Fibroblast of skin of right biceps (primary cell): ENCODE results near the gene SMIM1.

Experiments
- DNase-seq: peaks from one replicate; pipeline ENCODE4 v3.0.0-alpha.2; 2013

The SMIM1 gene

GRCh38 chr1:3777647-3778589, 5.4 kb downstream of the SMIM1 start:
- no peak for DNase-seq

- DNase-seq, result no peak
These were observed 6.2 kb downstream of the SMIM1 start for GRCh38 chr1:3778590-3779264.

- DNase-seq, result no peak
These were observed 6.8 kb downstream of the SMIM1 start for GRCh38 chr1:3779265-3779911.

- DNase-seq, result no peak
These were observed 7.4 kb downstream of the SMIM1 start for GRCh38 chr1:3779912-3780416.

GRCh38 chr1:3780901-3781300, 8.4 kb downstream of the SMIM1 start:
- DNase-seq, result no peak

- DNase-seq, result no peak
These were observed 11.3 kb downstream of the SMIM1 start for GRCh38 chr1:3783651-3784474.

GRCh38 chr1:3785045-3785444, 12.5 kb downstream of the SMIM1 start:
- DNase-seq, result no peak

- no peak for DNase-seq
These were observed 13.1 kb downstream of the SMIM1 start for GRCh38 chr1:3785456-3786157.

- DNase-seq, result no peak
These were observed 14.2 kb downstream of the SMIM1 start for GRCh38 chr1:3786468-3787348.

- DNase-seq, result no peak
These were observed 14.8 kb downstream of the SMIM1 start for GRCh38 chr1:3787349-3787715.

GRCh38 chr1:3787745-3788605, 15.4 kb downstream of the SMIM1 start:
- no peak for DNase-seq

- DNase-seq, result no peak
These were observed 16.3 kb downstream of the SMIM1 start for GRCh38 chr1:3788756-3789420.

- no peak for DNase-seq
These were observed 17.1 kb downstream of the SMIM1 start for GRCh38 chr1:3789421-3790300.

- no peak for DNase-seq
These were observed 18.0 kb downstream of the SMIM1 start for GRCh38 chr1:3790500-3790923.

- no peak for DNase-seq
These were observed 18.4 kb downstream of the SMIM1 start for GRCh38 chr1:3790952-3791351.

- no peak for DNase-seq
These were observed 23.1 kb downstream of the SMIM1 start for GRCh38 chr1:3795453-3796214.
